IPS-18a (cell line): ENCODE results near the gene IL12B.
"Not testable (repeated sequence)": the region's sequence is repeated elsewhere in the genome, so short reads cannot be mapped to it uniquely, and the experiment has no call there.

Source experiments
- H3K27ac ChIP-seq: one replicate; pipeline ENCODE4 v1.5.1; 2013; ENCODE audit warnings: low read length
- H3K27me3 ChIP-seq: one replicate; pipeline ENCODE4 v1.6.1; 2013; ENCODE audit warnings: mild to moderate bottlenecking, low read length; ENCODE audit not compliant: control insufficient read depth, insufficient read depth
- H3K36me3 ChIP-seq: one replicate; pipeline ENCODE4 v1.6.1; 2013; ENCODE audit warnings: low read depth, low read length; ENCODE audit not compliant: control insufficient read depth
- H3K4me1 ChIP-seq: one replicate; pipeline ENCODE4 v1.6.1; 2013; ENCODE audit warnings: low read depth, low read length; ENCODE audit not compliant: control insufficient read depth
- H3K4me3 ChIP-seq: one replicate; pipeline ENCODE4 v1.5.1; 2013; ENCODE audit warnings: low read length
- H3K9ac ChIP-seq: one replicate; pipeline ENCODE4 v1.6.1; 2013; ENCODE audit warnings: mild to moderate bottlenecking, low read length, moderate library complexity
- H3K9me3 ChIP-seq: one replicate; pipeline ENCODE4 v1.6.1; 2013; ENCODE audit warnings: low read depth, low read length; ENCODE audit not compliant: control insufficient read depth

Gene IL12B

GRCh38 chr5:159310511-159310910 is 19.8 kb downstream of the IL12B start:
- H3K9ac ChIP-seq: peak overlapping the region; percentile 30
- H3K27ac ChIP-seq: no peak overlapping the region
- H3K4me3 ChIP-seq: peak overlapping the region; percentile 54
- no peaks in the 10 kb centered on the region for H3K36me3 ChIP-seq
- peaks cover 7% of the 10 kb centered on the region for H3K4me1 ChIP-seq
- H3K9me3 ChIP-seq: no peaks in the 10 kb centered on the region
- peaks cover 36% of the 10 kb centered on the region for H3K27me3 ChIP-seq

- Histone ChIP-seq H3K9me3 (no peaks in the 10 kb centered on the region), H3K4me1 (peaks cover 7% of the 10 kb centered on the region), H3K9ac (no peak overlapping the region), H3K36me3 (no peaks in the 10 kb centered on the region), H3K27me3 (peaks cover 36% of the 10 kb centered on the region), H3K27ac (no peak overlapping the region), H3K4me3 (peak overlapping the region; percentile 54)
These were observed 20.4 kb downstream of the IL12B start for GRCh38 chr5:159309689-159310433.

- Histone ChIP-seq H3K27ac (no peak overlapping the region), H3K36me3 (no peaks in the 10 kb centered on the region), H3K4me1 (no peaks in the 10 kb centered on the region), H3K9ac (no peak overlapping the region), H3K4me3 (no peak overlapping the region), H3K27me3 (peaks cover 16% of the 10 kb centered on the region), H3K9me3 (no peaks in the 10 kb centered on the region)
These were observed 25.2 kb downstream of the IL12B start for GRCh38 chr5:159304961-159305595.

- Histone ChIP-seq H3K27me3 (no peaks in the 10 kb centered on the region), H3K9ac (no peak overlapping the region), H3K4me3 (no peak overlapping the region), H3K9me3 (no peaks in the 10 kb centered on the region), H3K27ac (no peak overlapping the region), H3K36me3 (no peaks in the 10 kb centered on the region), H3K4me1 (no peaks in the 10 kb centered on the region)
These were observed 27.0 kb downstream of the IL12B start for GRCh38 chr5:159303286-159303685.

- not testable (repeated sequence) for H3K4me1 ChIP-seq, H3K27me3 ChIP-seq, H3K9ac ChIP-seq, H3K27ac ChIP-seq, H3K9me3 ChIP-seq, H3K4me3 ChIP-seq, H3K36me3 ChIP-seq
These were observed 28.1 kb downstream of the IL12B start for GRCh38 chr5:159301929-159302860.

GRCh38 chr5:159301466-159301865 is 28.8 kb downstream of the IL12B start:
- Histone ChIP-seq H3K9me3 (no peaks in the 10 kb centered on the region), H3K4me3 (no peak overlapping the region), H3K9ac (no peak overlapping the region), H3K27ac (no peak overlapping the region), H3K4me1 (no peaks in the 10 kb centered on the region), H3K27me3 (no peaks in the 10 kb centered on the region), H3K36me3 (no peaks in the 10 kb centered on the region)

- not testable (repeated sequence) for H3K4me3 ChIP-seq, H3K27me3 ChIP-seq, H3K36me3 ChIP-seq, H3K4me1 ChIP-seq, H3K27ac ChIP-seq, H3K9me3 ChIP-seq, H3K9ac ChIP-seq
These were observed 33.0 kb downstream of the IL12B start for GRCh38 chr5:159297300-159297699.

- no peak overlapping the region for H3K4me3 ChIP-seq
These were observed 35.4 kb downstream of the IL12B start for GRCh38 chr5:159294921-159295320.

GRCh38 chr5:159290741-159291140 is 39.5 kb downstream of the IL12B start:
- Histone ChIP-seq H3K27ac (no peak overlapping the region), H3K36me3 (peaks cover under 1% of the 10 kb centered on the region), H3K9me3 (no peaks in the 10 kb centered on the region), H3K9ac (no peak overlapping the region), H3K4me3 (no peak overlapping the region), H3K4me1 (no peaks in the 10 kb centered on the region), H3K27me3 (no peaks in the 10 kb centered on the region)

More at GRCh38 chr5:159294921-159295320, 35.4 kb downstream of the IL12B start:
- H3K27ac ChIP-seq: no peak overlapping the region
- no peaks in the 10 kb centered on the region for H3K36me3 ChIP-seq
- no peaks in the 10 kb centered on the region for H3K4me1 ChIP-seq
- no peaks in the 10 kb centered on the region for H3K9me3 ChIP-seq
- H3K27me3 ChIP-seq: no peaks in the 10 kb centered on the region
- H3K9ac ChIP-seq: no peak overlapping the region

- H3K27ac ChIP-seq: no peak overlapping the region
- no peak overlapping the region for H3K4me3 ChIP-seq
- H3K4me1 ChIP-seq: no peaks in the 10 kb centered on the region
- no peaks in the 10 kb centered on the region for H3K9me3 ChIP-seq
- peaks cover 12% of the 10 kb centered on the region for H3K36me3 ChIP-seq
- H3K9ac ChIP-seq: no peak overlapping the region
- no peaks in the 10 kb centered on the region for H3K27me3 ChIP-seq
These were observed 43.8 kb downstream of the IL12B start for GRCh38 chr5:159286420-159287035.

GRCh38 chr5:159274676-159275075 is 55.6 kb downstream of the IL12B start:
- H3K9ac ChIP-seq: no peak overlapping the region
- no peaks in the 10 kb centered on the region for H3K4me1 ChIP-seq
- H3K9me3 ChIP-seq: no peaks in the 10 kb centered on the region
- H3K27me3 ChIP-seq: no peaks in the 10 kb centered on the region
- H3K27ac ChIP-seq: no peak overlapping the region
- no peak overlapping the region for H3K4me3 ChIP-seq
- H3K36me3 ChIP-seq: peaks cover 61% of the 10 kb centered on the region
